ENCODE data around the gene RAVER1. TPM values are rescaled to one million over a fixed set of nuclear protein-coding genes. Genes with fewer than 3 reads are reported as not detected.

RAVER1 gene
- total and polyA plus RNA-seq, 2 of the 8 experiments (the other 6 are each of a cell fraction or from before 2014, with no cell fraction given) = 5.7 to 70.5 TPM

GRCh38 chr19:10364644-10365043, 31.3 kb upstream of the RAVER1 start:
- Histone ChIP-seq H2BK12ac (ENCODE audit: low read depth, low read length) (no peak overlapping the region), H4K8ac (ENCODE audit: extremely low read depth, insufficient read depth, low read length) (no peak overlapping the region), H2AFZ (ENCODE audit: low read length) (no peak overlapping the region), H3K4me3 (ENCODE audit: extremely low read depth in 1 of 4, insufficient read depth in 2 of 4, low read depth in 3 of 4, low read length in 4 of 4) (no peak overlapping the region), H3K27me3 (replicated peaks in 1 of 4; ENCODE audit: control insufficient read depth in 3 of 4, extremely low read depth in 1 of 4, insufficient read depth in 3 of 4, low read length in 3 of 4) (no peaks in the 10 kb centered on the region), H2BK120ac (replicated peaks; ENCODE audit: low read depth, low read length) (no peak overlapping the region), H3K4me2 (ENCODE audit: insufficient read depth in 1 of 2, low read depth in 2 of 2, low read length in 2 of 2) (no peak overlapping the region), H4K91ac (replicated peaks; ENCODE audit: insufficient read length, low read length) (no peak overlapping the region), H3K36me3 (ENCODE audit: control insufficient read depth in 2 of 4, insufficient read depth in 4 of 4, low read length in 3 of 4) (peaks cover 0 to 22% (median 9%) of the 10 kb centered on the region in 4 experiments; a peak in 6 of 8 replicates), H2AK5ac (ENCODE audit: low read depth, low read length) (no peak overlapping the region), H3K14ac (ENCODE audit: insufficient read length) (no peak overlapping the region), H2BK15ac (ENCODE audit: low read length) (no peak overlapping the region), H3K27ac (ENCODE audit: low read depth, low read length) (no peak overlapping the region; the same call in 1 of the 2 replicates), H4K20me1 (replicated peaks in 1 of 2; ENCODE audit: control insufficient read depth in 1 of 2, insufficient read depth in 2 of 2, low read length in 2 of 2) (peaks cover 3 to 5% of the 10 kb centered on the region in 2 experiments), H3K18ac (ENCODE audit: extremely low read depth, low read length) (no peak overlapping the region), H3K4me1 (replicated peaks in 1 of 4; ENCODE audit: control insufficient read depth in 3 of 4, insufficient read depth in 4 of 4, low read length in 3 of 4) (no peaks in the 10 kb centered on the region), H4K5ac (ENCODE audit: insufficient read length, low read depth, low read length) (no peak overlapping the region), H3K4ac (replicated peaks; ENCODE audit: insufficient read length, low read depth, low read length) (no peak overlapping the region), H3K79me1 (ENCODE audit: low read depth, low read length) (peaks cover 2% of the 10 kb centered on the region; the same call in 1 of the 2 replicates), H3K9me3 (ENCODE audit: insufficient read depth in 2 of 2, low read depth in 1 of 2, low read length in 1 of 2) (no peaks in the 10 kb centered on the region), H3K9ac (replicated peaks in 1 of 4; ENCODE audit: extremely low read depth in 1 of 4, low read depth in 3 of 4, low read length in 3 of 4) (no peak overlapping the region), H2BK20ac (ENCODE audit: low read length) (no peak overlapping the region), H3K23ac (ENCODE audit: insufficient read length) (no peak overlapping the region), H2BK5ac (ENCODE audit: low read depth, low read length) (no peak overlapping the region), H3K23me2 (ENCODE audit: low read depth, low read length) (0 out of 2 replicates have a peak, but pooled peaks cover 2% of the 10 kb centered on the region), H3K79me2 (ENCODE audit: control insufficient read depth in 1 of 2, insufficient read depth in 2 of 2, low read length in 2 of 2) (no peaks in the 10 kb centered on the region), H3K56ac (replicated peaks; ENCODE audit: insufficient read length, low read depth, low read length) (no peak overlapping the region)
- ChIA-PET POLR2A (ENCODE audit: partially characterized antibody) (no interaction called here), CTCF (ENCODE audit: partially characterized antibody) (interaction anchor here (0.9 kb wide), 1 partner anchor 24 kb away, joined by 3 read pairs; no protein-coding TSS in a partner anchor)
- DNase-seq (ENCODE audit: low read depth in 1 of 2, low spot score in 2 of 2) (no peak), FAIRE-seq (no peak)
- WGBS, 2 experiments (ENCODE audit: extremely low coverage in 1 of 2, insufficient coverage in 1 of 2, insufficient read length in 1 of 2, insufficient replicate concordance in 2 of 2, low coverage in 1 of 2, low lambda C conversion rate in 2 of 2, missing lambda C conversion rate in 1 of 2) = 91% methylated on average over 19 of the region's 19 CpGs; no CpG with 5 or more reads in 1 of the 2 experiments
- no peak for TF ChIP-seq KDM5A (IDR thresholded peaks at IDR 0.05; ENCODE audit: low read length)
- no peak for TF ChIP-seq POLR2A (IDR thresholded peaks at IDR 0.05; ENCODE audit: control extremely low read depth in 1 of 2, low read depth in 2 of 2, low read length in 2 of 2)
- no peak for TF ChIP-seq POLR2AphosphoS5 (IDR thresholded peaks at IDR 0.05; ENCODE audit: low read depth, low read length)
- no peak for TF ChIP-seq EGR1 (IDR thresholded peaks at IDR 0.05; ENCODE audit: borderline replicate concordance, low read depth, low read length)
- TF ChIP-seq SIRT6 (IDR thresholded peaks at IDR 0.05; ENCODE audit: low read length) = no peak
- no peak for TF ChIP-seq MAFK (IDR thresholded peaks at IDR 0.05; ENCODE audit: low read depth, low read length)
- no peak for TF ChIP-seq JUN (IDR thresholded peaks at IDR 0.05; ENCODE audit: low read depth, low read length)
- no peak for TF ChIP-seq GABPA (IDR thresholded peaks at IDR 0.05; ENCODE audit: borderline replicate concordance, insufficient read depth, low read length)
- no peak for TF ChIP-seq KDM4A (IDR thresholded peaks at IDR 0.05; ENCODE audit: low read depth, low read length, severe bottlenecking)
- no peak for TF ChIP-seq TBP (IDR thresholded peaks at IDR 0.05; ENCODE audit: low read depth, low read length)
- TF ChIP-seq PHF8 (conservative IDR thresholded peaks at IDR 0.05; ENCODE audit: low read depth, low read length) = no peak
- no peak for TF ChIP-seq ATF3 (IDR thresholded peaks at IDR 0.05; ENCODE audit: insufficient read depth, low read depth, low read length)
- TF ChIP-seq, protein P1, sequence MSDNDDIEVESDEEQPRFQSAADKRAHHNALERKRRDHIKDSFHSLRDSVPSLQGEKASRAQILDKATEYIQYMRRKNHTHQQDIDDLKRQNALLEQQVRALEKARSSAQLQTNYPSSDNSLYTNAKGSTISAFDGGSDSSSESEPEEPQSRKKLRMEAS (IDR thresholded peaks at IDR 0.05) = no peak
- TF ChIP-seq SP2 (IDR thresholded peaks at IDR 0.05; ENCODE audit: low read length) = no peak
- TF ChIP-seq SIN3A (conservative IDR thresholded peaks at IDR 0.05 in 1 of 2, IDR thresholded peaks at IDR 0.05 in 1 of 2; ENCODE audit: low read depth in 1 of 2, low read length in 2 of 2) = no peak

Measured in H1 (cell line).